ENCODE data around the gene JCAD. TPM values are rescaled to one million over a fixed set of nuclear protein-coding genes. Genes with fewer than 3 reads are reported as not detected.

The JCAD gene
- total RNA-seq, 2 experiments from 2014 or later, result 0.68 to 1.0 TPM

GRCh38 chr10:30037620-30038336 is 21.6 kb downstream of the JCAD start:
- no peak for DNase-seq
- H3K27ac Mint-ChIP-seq, result peak overlapping the region; percentile 13
- ChIA-PET POLR2A (interaction anchor here (3.3 kb wide), 1 partner anchor 10 kb away, joined by 16 read pairs; no protein-coding TSS in a partner anchor), CTCF (interaction anchor here (0.7 to 0.9 kb wide), 2 partner anchors 40 to 79 kb away, joined by 3 read pairs; no protein-coding TSS in a partner anchor)
- H3K27me3 Mint-ChIP-seq, result peaks cover 70% of the 10 kb centered on the region
- peaks cover 4% of the 10 kb centered on the region for H3K36me3 Mint-ChIP-seq (ENCODE audit: low read depth)
- peaks cover 37% of the 10 kb centered on the region for H3K4me1 Mint-ChIP-seq
- no peak overlapping the region for H3K4me3 Mint-ChIP-seq
- H3K9me3 Mint-ChIP-seq, result no peaks in the 10 kb centered on the region

GRCh38 chr10:30036811-30037210 is 22.6 kb downstream of the JCAD start:
- POLR2A ChIA-PET, result no interaction called here
- Mint-ChIP-seq H3K27ac (no peak overlapping the region), H3K27me3 (peaks cover 71% of the 10 kb centered on the region), H3K9me3 (no peaks in the 10 kb centered on the region), H3K4me1 (peaks cover 46% of the 10 kb centered on the region), H3K36me3 (ENCODE audit: low read depth) (peaks cover 4% of the 10 kb centered on the region), H3K4me3 (no peak overlapping the region)
- no peak for DNase-seq
- CTCF ChIA-PET, result no interaction called here

GRCh38 chr10:30036341-30036740 is 23.0 kb downstream of the JCAD start:
- Mint-ChIP-seq H3K36me3 (ENCODE audit: low read depth) (peaks cover 4% of the 10 kb centered on the region), H3K4me3 (no peak overlapping the region), H3K4me1 (peaks cover 46% of the 10 kb centered on the region), H3K27ac (no peak overlapping the region), H3K9me3 (no peaks in the 10 kb centered on the region), H3K27me3 (peaks cover 71% of the 10 kb centered on the region)
- CTCF ChIA-PET, result no interaction called here
- DNase-seq, result no peak
- POLR2A ChIA-PET, result no interaction called here

- ChIA-PET CTCF (interaction anchor here (0.5 to 0.6 kb wide), 2 partner anchors 24 to 196 kb away, joined by 3 to 5 read pairs; no protein-coding TSS in a partner anchor), POLR2A (no interaction called here)
- peaks cover 71% of the 10 kb centered on the region for H3K27me3 Mint-ChIP-seq
- no peak overlapping the region for H3K27ac Mint-ChIP-seq
- H3K4me1 Mint-ChIP-seq, result peaks cover 48% of the 10 kb centered on the region
- peaks cover 4% of the 10 kb centered on the region for H3K36me3 Mint-ChIP-seq (ENCODE audit: low read depth)
- DNase-seq, result peak; percentile 32
- H3K4me3 Mint-ChIP-seq, result no peak overlapping the region
- no peaks in the 10 kb centered on the region for H3K9me3 Mint-ChIP-seq
Measured at GRCh38 chr10:30034433-30035137, 24.8 kb downstream of the JCAD start.

- Mint-ChIP-seq H3K9me3 (no peaks in the 10 kb centered on the region), H3K4me1 (peaks cover 63% of the 10 kb centered on the region), H3K27me3 (peaks cover 65% of the 10 kb centered on the region), H3K27ac (no peak overlapping the region), H3K36me3 (ENCODE audit: low read depth) (peaks cover 4% of the 10 kb centered on the region), H3K4me3 (no peak overlapping the region)
- POLR2A ChIA-PET, result no interaction called here
- DNase-seq, result no peak
- CTCF ChIA-PET, result interaction anchor here (0.9 kb wide), 1 partner anchor 34 kb away, joined by 3 read pairs; no protein-coding TSS in a partner anchor
Measured at GRCh38 chr10:30032125-30032524, 27.3 kb downstream of the JCAD start.

GRCh38 chr10:30029872-30030256 is 29.5 kb downstream of the JCAD start:
- Mint-ChIP-seq H3K27ac (no peak overlapping the region), H3K9me3 (peaks cover 3% of the 10 kb centered on the region), H3K4me3 (no peak overlapping the region), H3K4me1 (peaks cover 70% of the 10 kb centered on the region), H3K27me3 (peaks cover 53% of the 10 kb centered on the region), H3K36me3 (ENCODE audit: low read depth) (peaks cover 4% of the 10 kb centered on the region)
- DNase-seq, result no peak
- CTCF ChIA-PET, result no interaction called here
- POLR2A ChIA-PET, result no interaction called here

- H3K27ac Mint-ChIP-seq, result no peak overlapping the region
- peaks cover 65% of the 10 kb centered on the region for H3K4me1 Mint-ChIP-seq
- H3K27me3 Mint-ChIP-seq, result peaks cover 49% of the 10 kb centered on the region
- POLR2A ChIA-PET, result interaction anchor here (3.0 to 3.2 kb wide), 2 partner anchors 10 to 19 kb away, joined by 16 to 26 read pairs; no protein-coding TSS in a partner anchor
- no peak overlapping the region for H3K4me3 Mint-ChIP-seq
- peaks cover 4% of the 10 kb centered on the region for H3K36me3 Mint-ChIP-seq (ENCODE audit: low read depth)
- CTCF ChIA-PET, result no interaction called here
- H3K9me3 Mint-ChIP-seq, result peaks cover 3% of the 10 kb centered on the region
- no peak for DNase-seq
Measured at GRCh38 chr10:30029164-30029871, 30.1 kb downstream of the JCAD start.

- peaks cover 4% of the 10 kb centered on the region for H3K36me3 Mint-ChIP-seq (ENCODE audit: low read depth)
- H3K9me3 Mint-ChIP-seq, result peaks cover 3% of the 10 kb centered on the region
- no peak overlapping the region for H3K27ac Mint-ChIP-seq
- CTCF ChIA-PET, result no interaction called here
- POLR2A ChIA-PET, result interaction anchor here (2.1 to 3.2 kb wide), 3 partner anchors 11 to 203 kb away, joined by 8 to 26 read pairs (median 16); no protein-coding TSS in a partner anchor
- H3K4me3 Mint-ChIP-seq, result no peak overlapping the region
- H3K4me1 Mint-ChIP-seq, result peaks cover 60% of the 10 kb centered on the region
- peaks cover 52% of the 10 kb centered on the region for H3K27me3 Mint-ChIP-seq
- no peak for DNase-seq
Measured at GRCh38 chr10:30028738-30029030, 30.7 kb downstream of the JCAD start.

- Mint-ChIP-seq H3K4me1 (peaks cover 55% of the 10 kb centered on the region), H3K4me3 (peak overlapping the region; percentile 64), H3K27ac (peak overlapping the region; percentile 87), H3K27me3 (peaks cover 53% of the 10 kb centered on the region), H3K36me3 (ENCODE audit: low read depth) (peaks cover under 1% of the 10 kb centered on the region), H3K9me3 (peaks cover 3% of the 10 kb centered on the region)
- POLR2A ChIA-PET, result interaction anchor here (0.6 to 3.2 kb wide), 10 partner anchors 12 to 563 kb away, joined by 3 to 26 read pairs (median 4); no protein-coding TSS in a partner anchor
- peak; percentile 36 for DNase-seq
- CTCF ChIA-PET, result interaction anchor here (1.2 to 1.9 kb wide), 3 partner anchors 13 to 30 kb away, joined by 3 to 10 read pairs (median 6); no protein-coding TSS in a partner anchor
Measured at GRCh38 chr10:30028006-30028737, 31.2 kb downstream of the JCAD start.

- Mint-ChIP-seq H3K36me3 (ENCODE audit: low read depth) (no peaks in the 10 kb centered on the region), H3K9me3 (peaks cover 3% of the 10 kb centered on the region)
- POLR2A ChIA-PET, result interaction anchor here (0.6 to 3.2 kb wide), 13 partner anchors 11 to 564 kb away, joined by 3 to 26 read pairs (median 4); no protein-coding TSS in a partner anchor
Measured at GRCh38 chr10:30027057-30028005, 32.1 kb downstream of the JCAD start.

GRCh38 chr10:30026578-30026977 is 32.8 kb downstream of the JCAD start:
- Mint-ChIP-seq H3K36me3 (ENCODE audit: low read depth) (no peaks in the 10 kb centered on the region), H3K9me3 (peaks cover 3% of the 10 kb centered on the region), H3K27ac (peak overlapping the region; percentile 87), H3K4me3 (no peak overlapping the region), H3K27me3 (peaks cover 51% of the 10 kb centered on the region), H3K4me1 (peaks cover 42% of the 10 kb centered on the region)
- ChIA-PET POLR2A (interaction anchor here (1.0 to 3.2 kb wide), 10 partner anchors 11 to 321 kb away, joined by 3 to 26 read pairs (median 4); no protein-coding TSS in a partner anchor), CTCF (interaction anchor here (0.7 to 1.9 kb wide), 7 partner anchors 12 to 221 kb away, joined by 3 to 10 read pairs (median 5); no protein-coding TSS in a partner anchor)
- no peak for DNase-seq

More at GRCh38 chr10:30027057-30028005, 32.1 kb downstream of the JCAD start:
- peaks cover 47% of the 10 kb centered on the region for H3K4me1 Mint-ChIP-seq
- H3K4me3 Mint-ChIP-seq, result peak overlapping the region; percentile 64
- H3K27ac Mint-ChIP-seq, result peak overlapping the region; percentile 87
- H3K27me3 Mint-ChIP-seq, result peaks cover 50% of the 10 kb centered on the region
- DNase-seq, result peak; percentile 97
- CTCF ChIA-PET, result interaction anchor here (0.7 to 1.9 kb wide), 8 partner anchors 12 to 220 kb away, joined by 3 to 10 read pairs (median 4); no protein-coding TSS in a partner anchor

Data from activated CD4-positive, alpha-beta memory T cell treated with anti-CD3 and anti-CD28 coated beads, Interleukin-2, amount 10 ng/mL, durations not matched to agents 7 days and 5 days (primary cell).